Heart right ventricle (tissue), 16 donors: ENCODE data around the gene SENP2. TPM values are rescaled to one million over a fixed set of nuclear protein-coding genes. Genes with fewer than 3 reads are reported as not detected.

ENCODE experiments used
- ATAC-seq, 8 donors: fragments of 200-7000 bp; cut with Tn5 transposase; one replicate each; pipeline ENCODE4 v1.9.1; 2020; ENCODE audit warnings: mild to moderate bottlenecking in 8 of 8, moderate library complexity in 8 of 8, moderate number of reproducible peaks in 1 of 8
- DNase-seq, 2 donors: peaks; one replicate each; pipeline ENCODE4 v3.0.0-alpha.2; 2020
- H3K27ac ChIP-seq, 10 donors: fragments of 200-600 bp; sonication (generic) in 2 of 10; one replicate each; pipeline versions ENCODE4 v1.5.0 to v1.8.0; 2020 to 2022; ENCODE audit warnings: mild to moderate bottlenecking in 3 of 10
- H3K27me3 ChIP-seq, 7 donors: fragments of 200-600 bp; one replicate each; pipeline ENCODE4 v1.8.0; 2021 to 2022; ENCODE audit warnings: mild to moderate bottlenecking in 2 of 7
- H3K36me3 ChIP-seq, 9 donors: fragments of 200-600 bp; sonication (generic) in 1 of 9; one replicate each; pipeline versions ENCODE4 v1.5.0 to v1.8.0; 2020 to 2022; ENCODE audit warnings: mild to moderate bottlenecking in 2 of 9
- H3K4me1 ChIP-seq, 9 donors: fragments of 200-600 bp; sonication (generic) in 1 of 9; one replicate each; pipeline versions ENCODE4 v1.5.0 to v1.8.0; 2020 to 2022; ENCODE audit warnings: mild to moderate bottlenecking in 4 of 9
- H3K4me3 ChIP-seq, 10 donors: fragments of 200-600 bp; sonication (generic) in 2 of 10; one replicate each; pipeline versions ENCODE4 v1.5.0 to v1.8.0; 2020 to 2022; ENCODE audit warnings: mild to moderate bottlenecking in 7 of 10, moderate library complexity in 2 of 10
- H3K9me3 ChIP-seq, 11 donors: fragments of 200-600 bp in 10 of 11; sonication (generic) in 2 of 11; one replicate each; pipeline versions ENCODE4 v1.5.0 to v1.8.0; 2013 to 2022; ENCODE audit warnings: mild to moderate bottlenecking in 2 of 11, control low read depth in 1 of 11, moderate library complexity in 1 of 11
- WGBS, 2 donors: extraction: QIAGEN DNeasy Blood & Tissue Kit; methylation state at CpG; one replicate each; pipeline ENCODE4 v1.1.7; 2013; ENCODE audit warnings: inconsistent platforms in 1 of 2; 5-methylcytosine and 5-hydroxymethylcytosine counted together
- intact Hi-C, 10 donors: fragments of 100-400 bp; cut with DNase I; formaldehyde crosslinking; loops; one replicate each; pipeline versions ENCODE4 v1.11.1 to v1.14.2; 2022
- polyA plus RNA-seq, 2 donors: library from polyadenylated mRNA; stranded (reverse); fragments of 200-250 nt; gene quantifications; one replicate each; pipeline ENCODE4 v1.2.3, GENCODE V29; 2013
- total RNA-seq, 10 donors: library from RNA; stranded (reverse); fragmentation: NEBNext Ultra II Directional in 3 of 10; extraction: Animal tissue kit (Norgen Biotek cat#: 25700) in 3 of 10; gene quantifications; one replicate each; pipeline versions ENCODE4 v1.2.1 to v1.2.4, GENCODE V29; 2021 to 2023
- TF ChIP-seq, protein P1 (sequence below), 9 donors: fragments of 200-600 bp; sonication (generic) in 2 of 9; IDR thresholded peaks; one replicate each; pipeline versions ENCODE4 v1.5.0 to v1.8.0; 2021 to 2022; ENCODE audit warnings: antibody characterized with exemption in 9 of 9, mild to moderate bottlenecking in 5 of 9, moderate library complexity in 1 of 9
- donor health status: Arrhythmogenic right ventricular cardiomyopathy.
- donor health status: ischemic (EF 13 %, LVEDD 7.1; RV severe dilation, severe dysfunction).
- donor health status: healthy with polysubstance abuse.
- donor health status: DM: no; HTN: yes; CAD: no.
- donor health status: DM: no; HTN: no; CAD: no.
- donor health status: ischemic (EF 25% LVEDD 6.9; RV normal size, moderate dysfunction).
- donor health status: ischemic (EF 25% LVEDD 5.7; RV mildly dilated, moderate dysfunction).
- donor health status: healthy.
- donor health status: DM: yes; HTN: yes; CAD: no.
- donor health status: Ischemic cardiomyopathy.
- donor health status: ischemic (EF 35%, LVEDD 5.7; RV mildly dilated, moderate dysfunction).
- donor health status: nonischemic (EF 11% LVEDD 7.7; RV severe dilation, severe dysfunction).
- donor health status: DM: yes; HTN: yes; CAD: no.
- donor health status: PGD.
- donor health status: ischemic (EF 29% LVEDD 5.4; RV normal size, mild dysfunction).
- donor health status: nonischemic (EF 23%, LVEDD 6.1; RV moderate dilation, normal function).

The SENP2 gene
- total and polyA plus RNA-seq, 12 donors, result 7.9 to 46.5 (median 34.9) TPM

DNA sequence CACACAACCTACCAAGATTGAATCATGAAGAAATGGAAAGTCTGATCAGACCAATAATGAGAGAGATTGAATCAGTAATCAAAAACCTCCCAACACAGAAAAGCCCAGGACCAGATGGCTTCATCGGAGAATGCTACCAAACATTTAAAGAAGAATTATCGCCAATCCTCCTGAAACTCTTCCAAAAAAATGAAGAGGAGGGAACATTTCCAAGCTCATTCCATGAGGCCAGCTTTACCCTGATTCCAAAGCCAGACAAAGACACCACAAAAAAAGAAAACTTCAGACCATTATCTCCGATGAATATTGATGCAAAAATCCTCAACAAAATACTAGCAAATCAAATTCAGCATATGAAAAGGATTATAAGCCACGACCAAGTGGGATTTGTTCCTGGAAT, 94.1 kb downstream of the SENP2 start:
- DNase-seq, result no peak

More for the DNA sequence above, 94.1 kb downstream of the SENP2 start:
- no peak for ATAC-seq
- TF ChIP-seq, protein P1, sequence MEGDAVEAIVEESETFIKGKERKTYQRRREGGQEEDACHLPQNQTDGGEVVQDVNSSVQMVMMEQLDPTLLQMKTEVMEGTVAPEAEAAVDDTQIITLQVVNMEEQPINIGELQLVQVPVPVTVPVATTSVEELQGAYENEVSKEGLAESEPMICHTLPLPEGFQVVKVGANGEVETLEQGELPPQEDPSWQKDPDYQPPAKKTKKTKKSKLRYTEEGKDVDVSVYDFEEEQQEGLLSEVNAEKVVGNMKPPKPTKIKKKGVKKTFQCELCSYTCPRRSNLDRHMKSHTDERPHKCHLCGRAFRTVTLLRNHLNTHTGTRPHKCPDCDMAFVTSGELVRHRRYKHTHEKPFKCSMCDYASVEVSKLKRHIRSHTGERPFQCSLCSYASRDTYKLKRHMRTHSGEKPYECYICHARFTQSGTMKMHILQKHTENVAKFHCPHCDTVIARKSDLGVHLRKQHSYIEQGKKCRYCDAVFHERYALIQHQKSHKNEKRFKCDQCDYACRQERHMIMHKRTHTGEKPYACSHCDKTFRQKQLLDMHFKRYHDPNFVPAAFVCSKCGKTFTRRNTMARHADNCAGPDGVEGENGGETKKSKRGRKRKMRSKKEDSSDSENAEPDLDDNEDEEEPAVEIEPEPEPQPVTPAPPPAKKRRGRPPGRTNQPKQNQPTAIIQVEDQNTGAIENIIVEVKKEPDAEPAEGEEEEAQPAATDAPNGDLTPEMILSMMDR (IDR thresholded peaks at IDR 0.05), result no peak
- H3K36me3 ChIP-seq, result peaks cover 0 to 12% (median 0%) of the 10 kb centered on the region in 9 donors
- no peak overlapping the region for H3K27ac ChIP-seq
- intact Hi-C loops, result loop anchor here in 1 of 10 donors (5.0 kb wide), 1 partner anchor 1402 kb away; no protein-coding TSS in a partner anchor
- H3K4me3 ChIP-seq, result no peak overlapping the region
- peaks cover 0 to 14% (median 2%) of the 10 kb centered on the region in 11 donors for H3K9me3 ChIP-seq
- H3K27me3 ChIP-seq, result no peaks in the 10 kb centered on the region
- 80 to 84% methylated on average over 4 of the region's 4 CpGs for WGBS, 2 donors
- H3K4me1 ChIP-seq, result no peaks in the 10 kb centered on the region

Other genes with a start within 250 kb of the SENP2 start
- 10 to 100 TPM in 6 of 10 donors, 1 to 10 TPM in 4; 7.1 to 14.9 (median 11.3) TPM for gene MAP3K13, start 223.2 kb upstream of the SENP2 start, total RNA-seq
- gene MAP3K13, start 223.2 kb upstream of the SENP2 start, polyA plus RNA-seq, result 1 to 10 TPM; 9.8 TPM
- 10 to 100 TPM in 8 of 10 donors, 1 to 10 TPM in 2; 8.8 to 12.7 (median 11.5) TPM for gene TMEM41A, start 87.3 kb upstream of the SENP2 start, total RNA-seq
- gene TMEM41A, start 87.3 kb upstream of the SENP2 start, polyA plus RNA-seq, result 1 to 10 TPM; 8.7 to 9.4 TPM
- 1 to 10 TPM in 1 of 10 donors, under 1 TPM in 9; 0.12 to 1.7 (median 0.42) TPM for gene LIPH, start 33.7 kb upstream of the SENP2 start, total RNA-seq
- gene LIPH, start 33.7 kb upstream of the SENP2 start, polyA plus RNA-seq, result not detected
- gene IGF2BP2, start 238.7 kb downstream of the SENP2 start, total RNA-seq, result 10 to 100 TPM; 13.0 to 17.8 (median 15.7) TPM
- 10 to 100 TPM in 1 of 2 donors, 1 to 10 TPM in 1; 9.4 to 10.7 TPM for gene IGF2BP2, start 238.7 kb downstream of the SENP2 start, polyA plus RNA-seq